Osteoblast (primary cell): ENCODE results near the gene TRUB1. TPM values are rescaled to one million over a fixed set of nuclear protein-coding genes. Genes with fewer than 3 reads are reported as not detected.

Experiments
- DNase-seq: peaks from one replicate; pipeline ENCODE4 v3.0.0; 2011; ENCODE audit warnings: low spot score, mixed read lengths; ENCODE audit not compliant: insufficient read length; ENCODE audit errors: missing footprints
- H2AFZ ChIP-seq: 2 replicates; pipeline ENCODE4 v1.6.0; 2011; ENCODE audit warnings: mild to moderate bottlenecking, low read length
- H3K27ac ChIP-seq: 2 replicates; pipeline ENCODE4 v1.5.1; 2011; ENCODE audit warnings: mild to moderate bottlenecking, low read depth, low read length, moderate library complexity
- H3K27me3 ChIP-seq: 2 replicates; pipeline ENCODE4 v1.6.0; 2012; ENCODE audit warnings: mild to moderate bottlenecking, control low read depth, inconsistent platforms, low read length, moderate library complexity; ENCODE audit not compliant: insufficient read depth
- H3K36me3 ChIP-seq: 2 replicates; pipeline ENCODE4 v1.5.1; 2011; ENCODE audit warnings: mild to moderate bottlenecking, low read length, control low read depth, moderate library complexity; ENCODE audit not compliant: insufficient read depth
- H3K4me1 ChIP-seq: 2 replicates; pipeline ENCODE4 v1.5.1; 2011; ENCODE audit warnings: mild to moderate bottlenecking, low read length, control low read depth, moderate library complexity; ENCODE audit not compliant: insufficient read depth
- H3K4me2 ChIP-seq: 2 replicates; pipeline ENCODE4 v1.6.0; 2011; ENCODE audit warnings: mild to moderate bottlenecking, low read length; ENCODE audit not compliant: insufficient read depth
- H3K4me3 ChIP-seq: fragments of 200-600 bp; sonication (generic); 3 replicates; pipeline ENCODE4 v1.5.1; 2012; ENCODE audit warnings: mild to moderate bottlenecking, low read length, inconsistent platforms; ENCODE audit not compliant: insufficient read depth
- H3K79me2 ChIP-seq: 2 replicates; pipeline ENCODE4 v1.6.0; 2012; ENCODE audit warnings: mild to moderate bottlenecking, low read length, control low read depth, inconsistent platforms; ENCODE audit not compliant: insufficient read depth
- H3K9me3 ChIP-seq: 2 replicates; pipeline ENCODE4 v1.5.1; 2011; ENCODE audit warnings: low read depth, low read length, control low read depth
- H4K20me1 ChIP-seq: 2 replicates; pipeline ENCODE4 v1.6.0; 2012; ENCODE audit warnings: mild to moderate bottlenecking, low read length, control low read depth; ENCODE audit not compliant: insufficient read depth
- CTCF ChIP-seq: IDR thresholded peaks from 2 replicates; pipeline ENCODE4 v1.5.1; 2011; ENCODE audit warnings: mild to moderate bottlenecking, low read depth, low read length, moderate library complexity; ENCODE audit errors: extremely low read depth
- total RNA-seq: library from RNA; depleted of rRNA; stranded (reverse); fragments of >200 nt; gene quantifications from 2 replicates; pipeline ENCODE4 v1.2.3, GENCODE V29; 2012

The TRUB1 gene
- total RNA-seq, 1 donor, result 28.6 TPM

DNA sequence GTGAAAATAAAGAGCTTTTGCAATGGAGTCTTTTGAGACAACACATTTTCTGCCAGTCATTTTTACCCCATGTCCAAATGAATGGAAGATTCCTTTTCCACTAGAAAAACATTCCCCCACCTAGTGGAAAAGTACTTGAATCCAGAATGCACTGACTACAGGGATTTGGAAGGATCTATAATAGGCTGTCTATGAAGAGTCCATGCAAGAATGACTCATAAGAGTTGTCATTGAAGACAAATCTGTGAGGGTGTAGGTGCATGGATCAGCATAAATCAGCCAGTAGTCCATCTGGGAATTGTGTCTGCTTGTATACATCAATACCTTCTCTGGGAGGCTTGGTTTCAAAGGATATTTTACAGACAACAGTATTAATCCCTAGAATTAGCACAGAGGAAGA, 32.5 kb upstream of the TRUB1 start:
- no peaks in the 10 kb centered on the region for H3K27me3 ChIP-seq
- peak; percentile 61 for DNase-seq
- no peaks in the 10 kb centered on the region for H3K79me2 ChIP-seq
- no peak for TF ChIP-seq CTCF
- H4K20me1 ChIP-seq, result no peaks in the 10 kb centered on the region
- H3K27ac ChIP-seq, result no peak overlapping the region
- no peak overlapping the region for H3K4me3 ChIP-seq
- H2AFZ ChIP-seq, result no peak overlapping the region
- no peak overlapping the region for H3K4me2 ChIP-seq
- no peaks in the 10 kb centered on the region for H3K36me3 ChIP-seq
- no peaks in the 10 kb centered on the region for H3K9me3 ChIP-seq
- H3K4me1 ChIP-seq, result peaks cover 15% of the 10 kb centered on the region

DNA sequence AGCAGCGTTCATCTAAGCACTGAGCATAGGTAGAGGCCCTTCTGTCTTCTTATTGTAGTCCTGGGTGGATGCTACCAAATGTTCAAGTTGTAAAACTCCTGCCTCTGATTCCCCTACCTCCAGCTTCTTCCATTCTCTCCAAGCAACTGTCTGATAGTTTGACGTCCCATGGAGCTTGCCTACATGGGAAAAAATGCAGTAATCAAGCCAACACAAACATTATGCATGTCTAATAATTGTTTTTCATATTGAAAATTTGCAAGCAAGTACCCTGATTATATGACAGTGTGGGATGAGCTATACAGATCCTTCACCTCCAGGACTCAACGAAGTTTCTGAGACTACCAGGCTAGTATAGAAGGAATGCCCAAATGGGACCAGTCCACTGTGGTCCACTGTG, 31.0 kb upstream of the TRUB1 start:
- no peaks in the 10 kb centered on the region for H3K27me3 ChIP-seq
- H3K9me3 ChIP-seq, result no peaks in the 10 kb centered on the region
- no peaks in the 10 kb centered on the region for H3K79me2 ChIP-seq
- H3K27ac ChIP-seq, result no peak overlapping the region
- no peak for DNase-seq
- no peak overlapping the region for H3K4me3 ChIP-seq
- no peak for TF ChIP-seq CTCF
- no peaks in the 10 kb centered on the region for H4K20me1 ChIP-seq
- peaks cover 12% of the 10 kb centered on the region for H3K4me1 ChIP-seq
- H3K36me3 ChIP-seq, result no peaks in the 10 kb centered on the region
- H3K4me2 ChIP-seq, result no peak overlapping the region
- H2AFZ ChIP-seq, result no peak overlapping the region

GRCh38 chr10:114908896-114909295, 29.1 kb upstream of the TRUB1 start:
- no peak overlapping the region for H3K27ac ChIP-seq
- no peaks in the 10 kb centered on the region for H3K27me3 ChIP-seq
- no peak for TF ChIP-seq CTCF
- H3K79me2 ChIP-seq, result no peaks in the 10 kb centered on the region
- H3K9me3 ChIP-seq, result no peaks in the 10 kb centered on the region
- DNase-seq, result no peak
- H4K20me1 ChIP-seq, result no peaks in the 10 kb centered on the region
- no peaks in the 10 kb centered on the region for H3K36me3 ChIP-seq
- H3K4me3 ChIP-seq, result no peak overlapping the region
- H3K4me1 ChIP-seq, result peaks cover 10% of the 10 kb centered on the region
- no peak overlapping the region for H2AFZ ChIP-seq
- H3K4me2 ChIP-seq, result no peak overlapping the region

DNA sequence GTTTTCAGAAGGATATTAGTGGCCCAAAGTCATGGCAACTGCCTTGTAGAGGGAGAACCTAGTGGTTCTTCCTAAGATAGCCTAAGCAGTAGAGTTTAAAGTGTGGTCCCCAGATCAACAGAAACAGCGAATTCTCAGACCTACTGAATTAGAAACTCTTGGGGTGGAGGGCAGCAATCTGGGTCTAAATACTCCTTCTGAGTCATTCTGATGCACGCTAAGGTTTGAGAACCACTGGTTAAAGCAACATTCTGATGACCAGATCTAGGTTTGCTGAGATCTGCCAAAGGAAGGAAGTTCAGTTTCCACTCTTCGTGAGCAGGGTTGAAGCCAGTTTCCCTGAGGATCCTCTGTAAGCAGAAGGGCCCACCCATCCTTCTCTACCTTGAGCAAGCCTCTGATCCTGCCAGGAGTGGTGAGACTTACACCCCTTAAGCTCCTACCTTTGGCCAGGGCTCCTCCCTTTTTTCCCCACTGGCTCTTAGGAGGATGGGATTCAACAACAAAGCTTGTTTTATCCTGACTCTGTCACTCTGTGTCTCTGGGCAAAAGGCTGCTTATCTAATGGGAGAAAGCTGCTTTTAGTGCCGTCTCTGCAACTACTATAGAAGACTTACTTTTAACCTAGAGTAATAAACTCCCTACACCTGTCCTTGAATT, 26.8 kb upstream of the TRUB1 start:
- Histone ChIP-seq H2AFZ (peak overlapping the region; percentile 24), H3K27ac (no peak overlapping the region), H3K36me3 (no peaks in the 10 kb centered on the region), H4K20me1 (no peaks in the 10 kb centered on the region), H3K27me3 (peaks cover 4% of the 10 kb centered on the region), H3K4me2 (no peak overlapping the region), H3K9me3 (no peaks in the 10 kb centered on the region), H3K4me1 (no peaks in the 10 kb centered on the region), H3K4me3 (no peak overlapping the region), H3K79me2 (no peaks in the 10 kb centered on the region)
- DNase-seq, result no peak
- TF ChIP-seq CTCF, result no peak
